Activated T-helper 1 cell treated with anti-CD3 and anti-CD28 coated beads, Interleukin-2, amount 50 U/mL, for 16 hours (primary cell): Measurements from ENCODE around the gene STXBP5.
"Not testable (repeated sequence)": the region's sequence is repeated elsewhere in the genome, so short reads cannot be mapped to it uniquely, and the experiment has no call there.

Source experiments
- DNase-seq, 2 donors: peaks; one replicate each; pipeline ENCODE4 v3.0.0-alpha.2; 2020; ENCODE audit warnings: low read depth in 1 of 2, low spot score in 1 of 2

Gene STXBP5

DNA sequence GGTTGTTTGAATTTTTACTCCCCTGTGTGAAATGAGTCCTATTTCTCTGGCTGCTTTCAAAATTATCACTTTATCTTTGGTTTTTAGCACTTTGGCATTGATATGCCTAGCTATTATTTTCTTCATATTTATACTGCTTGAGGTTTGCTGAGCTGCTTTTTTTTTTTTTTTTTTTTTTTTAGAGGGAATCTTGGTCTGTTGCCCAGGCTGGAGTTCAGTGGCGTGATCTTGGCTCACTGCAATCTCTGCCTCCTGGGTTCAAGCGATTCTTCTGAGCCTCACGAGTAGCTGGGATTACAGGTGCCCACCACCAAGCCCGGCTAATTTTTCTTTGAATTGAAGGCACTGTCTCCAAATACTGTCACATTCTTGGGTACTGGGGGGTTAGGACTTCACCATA, 40.6 kb downstream of the STXBP5 start:
- DNase-seq: no peak

DNA sequence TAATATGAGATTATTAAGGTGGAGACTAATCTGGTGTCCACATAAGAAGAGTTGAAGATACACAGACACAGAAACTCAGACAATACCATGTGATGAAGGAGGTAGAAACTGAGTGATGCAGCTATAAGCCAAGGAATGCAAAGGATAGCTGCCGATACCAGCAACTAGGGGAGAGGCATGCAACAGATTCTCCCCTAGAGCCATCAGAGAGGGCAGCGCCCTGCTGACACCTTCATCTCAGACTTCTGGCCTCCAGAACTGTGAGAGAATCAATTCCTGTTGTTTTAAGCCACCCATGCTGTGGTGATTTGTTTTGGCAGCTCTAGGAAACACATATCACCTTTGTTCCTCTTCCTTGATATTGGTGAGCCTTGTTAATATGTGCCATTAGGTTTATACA, 41.5 kb downstream of the STXBP5 start:
- no peak for DNase-seq

DNA sequence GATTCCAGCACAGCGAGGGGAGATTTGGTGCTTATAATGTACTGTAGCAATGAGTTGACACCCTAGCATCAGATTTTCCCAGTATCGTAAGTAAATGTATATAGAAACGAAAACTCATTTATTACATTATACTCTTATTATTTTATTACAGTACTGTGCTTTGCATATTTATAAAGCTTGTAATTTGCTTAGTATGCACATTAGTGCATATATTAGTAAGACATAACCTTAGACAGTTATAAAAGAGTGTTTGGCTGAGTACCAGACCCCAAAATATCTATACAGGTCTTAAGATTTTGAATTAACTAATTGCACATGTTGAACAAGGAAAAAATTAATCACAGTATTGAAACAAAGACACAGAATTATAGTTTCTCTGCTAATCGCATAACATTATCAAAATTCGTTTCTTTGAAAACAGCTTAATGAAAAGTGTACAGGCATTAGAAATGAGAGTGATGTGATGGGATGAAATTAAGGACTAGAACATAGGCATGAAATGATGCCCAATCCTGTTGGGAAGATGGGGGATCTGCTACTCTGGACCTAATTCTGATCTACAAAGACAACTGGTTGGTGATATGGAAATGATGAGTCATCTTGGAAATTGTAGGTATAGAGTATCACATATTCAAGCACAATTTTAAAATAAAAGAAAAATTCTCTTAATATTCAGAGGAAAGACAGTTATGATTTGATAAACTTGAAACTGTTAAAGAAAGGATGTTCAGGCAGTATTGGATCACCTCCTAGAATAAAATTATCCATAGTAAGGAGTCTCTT, 42.8 kb downstream of the STXBP5 start:
- DNase-seq: no peak

DNA sequence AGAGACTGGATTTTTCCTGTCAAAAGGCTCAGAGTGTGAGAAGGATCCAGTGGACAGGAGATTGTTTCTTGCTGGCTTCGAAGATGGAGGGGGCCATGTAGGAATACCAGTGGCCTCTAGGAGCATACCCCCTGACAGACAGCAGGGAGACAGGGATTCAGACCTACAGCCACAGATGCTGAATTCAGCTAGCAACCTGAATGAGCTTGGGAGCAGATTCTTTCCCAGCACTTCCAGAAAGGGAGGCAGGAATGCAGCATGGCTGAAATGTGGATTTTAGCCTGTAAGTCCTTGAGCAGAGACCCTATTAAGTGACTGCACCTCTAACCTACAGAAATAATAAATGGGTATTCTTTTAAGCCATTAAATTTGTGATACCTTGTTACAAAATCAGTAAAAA, 44.6 kb downstream of the STXBP5 start:
- no peak for DNase-seq

DNA sequence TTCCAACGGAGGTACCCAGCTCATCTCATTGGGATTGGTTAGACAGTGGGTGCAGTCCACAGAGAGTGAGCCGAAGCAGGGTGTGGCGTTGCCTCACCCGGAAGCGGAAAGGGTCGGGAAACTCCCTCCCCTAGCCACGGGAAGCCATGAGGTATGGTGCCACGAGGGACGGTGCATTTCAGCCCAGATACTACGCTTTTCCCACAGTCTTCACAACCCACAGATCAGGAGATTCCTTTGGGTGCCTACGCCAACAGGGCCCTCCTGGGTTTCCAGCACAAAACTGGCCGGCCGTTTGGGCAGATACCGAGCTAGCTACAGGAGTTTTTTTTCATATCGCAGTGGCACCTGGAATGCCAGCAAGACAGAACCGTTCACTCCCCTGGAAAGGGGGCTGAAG, 46.9 kb downstream of the STXBP5 start:
- no peak for DNase-seq

DNA sequence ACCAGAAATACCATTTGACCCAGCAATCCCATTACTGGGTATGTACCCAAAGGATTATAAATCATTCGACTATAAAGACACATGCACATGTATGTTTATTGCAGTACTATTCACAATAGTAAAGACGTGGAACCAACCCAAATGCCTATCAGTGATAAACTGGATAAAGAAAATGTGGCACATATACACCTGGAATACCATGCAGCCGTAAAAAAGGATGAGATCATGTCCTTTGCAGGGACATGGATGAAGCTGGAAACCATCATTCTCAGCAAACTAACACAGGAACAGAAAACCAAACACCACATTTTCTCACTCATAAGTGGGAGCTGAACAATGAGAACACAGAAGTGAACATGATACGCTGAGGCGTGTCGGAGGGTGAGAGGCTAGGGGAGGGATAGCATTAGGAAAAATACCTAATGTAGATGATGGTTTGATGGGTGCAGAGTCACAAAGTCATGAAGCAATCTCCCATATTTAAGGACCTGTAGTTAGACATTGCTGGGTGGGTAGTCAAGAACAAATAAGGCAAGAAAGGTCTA, 50.8 kb downstream of the STXBP5 start:
- DNase-seq: not testable (repeated sequence)

DNA sequence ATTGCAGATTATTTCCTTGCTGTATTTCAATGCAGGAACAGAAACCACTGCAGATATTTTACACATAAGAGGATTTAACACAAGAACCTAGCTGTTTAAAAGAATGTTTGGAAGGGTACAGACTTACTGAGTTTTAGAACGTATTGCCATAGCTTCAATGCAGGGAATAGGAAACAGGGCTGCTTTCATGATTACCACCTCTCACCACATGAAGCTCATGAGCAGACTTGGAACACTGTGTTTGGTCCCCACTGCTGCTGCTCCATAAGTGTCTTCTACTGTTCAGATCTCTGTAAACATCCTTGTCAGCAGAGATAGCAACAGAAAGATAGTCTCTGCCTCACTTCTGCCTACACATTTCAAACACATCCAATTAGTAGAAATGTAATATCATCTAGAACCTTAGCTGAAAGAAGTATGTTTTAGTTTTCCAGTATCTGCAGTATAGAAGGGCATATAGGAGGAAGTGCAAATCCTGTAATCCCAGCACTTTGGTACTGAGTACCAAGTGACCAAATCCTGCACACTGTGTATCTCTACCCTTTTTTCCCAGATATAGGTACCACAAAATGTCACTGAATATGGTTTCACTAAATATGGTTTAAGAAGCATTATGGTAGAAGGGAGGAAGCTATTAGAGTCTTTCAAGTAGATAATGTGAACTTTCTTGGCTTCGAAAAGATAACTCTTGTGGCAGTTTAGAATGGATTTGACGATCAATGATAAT, 51.9 kb downstream of the STXBP5 start:
- DNase-seq: no peak

DNA sequence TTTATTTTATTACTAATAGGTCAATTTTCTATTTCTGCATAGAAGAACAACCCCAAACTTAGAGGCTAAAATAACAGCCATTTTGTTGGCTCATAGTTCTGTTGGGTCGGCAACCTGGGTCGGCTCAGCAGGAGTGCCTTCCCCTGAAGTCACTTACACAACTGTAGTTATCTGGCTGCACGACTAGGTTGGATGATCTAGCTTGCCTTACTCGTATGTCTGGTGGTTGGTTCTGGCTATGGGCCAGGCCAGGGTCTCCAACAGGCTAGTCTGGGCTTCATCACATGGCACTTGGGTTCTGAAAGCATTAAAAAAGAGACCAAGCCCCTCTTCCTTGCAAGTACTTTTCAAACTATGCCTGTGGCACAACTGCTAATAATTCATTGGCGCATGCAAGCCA, 53.5 kb downstream of the STXBP5 start:
- no peak for DNase-seq

DNA sequence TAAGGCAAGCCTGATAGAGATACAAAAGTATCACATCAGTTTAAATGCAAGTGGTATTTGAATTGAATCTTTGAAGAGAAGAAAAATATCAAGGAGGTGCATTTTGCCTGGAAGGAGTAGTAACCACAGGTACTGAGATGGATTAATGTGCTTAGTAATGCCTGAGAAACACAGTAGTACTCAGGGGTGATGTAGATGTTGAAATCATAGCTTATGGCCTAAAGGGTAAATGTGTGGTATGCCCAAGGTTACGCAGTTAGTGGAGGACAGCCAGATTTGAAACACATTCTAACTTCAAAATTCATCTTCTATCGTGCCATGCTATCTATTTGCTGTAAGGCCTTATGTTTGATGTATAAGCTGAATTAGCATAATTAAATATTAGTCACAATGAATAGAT, 55.9 kb downstream of the STXBP5 start:
- DNase-seq: no peak

DNA sequence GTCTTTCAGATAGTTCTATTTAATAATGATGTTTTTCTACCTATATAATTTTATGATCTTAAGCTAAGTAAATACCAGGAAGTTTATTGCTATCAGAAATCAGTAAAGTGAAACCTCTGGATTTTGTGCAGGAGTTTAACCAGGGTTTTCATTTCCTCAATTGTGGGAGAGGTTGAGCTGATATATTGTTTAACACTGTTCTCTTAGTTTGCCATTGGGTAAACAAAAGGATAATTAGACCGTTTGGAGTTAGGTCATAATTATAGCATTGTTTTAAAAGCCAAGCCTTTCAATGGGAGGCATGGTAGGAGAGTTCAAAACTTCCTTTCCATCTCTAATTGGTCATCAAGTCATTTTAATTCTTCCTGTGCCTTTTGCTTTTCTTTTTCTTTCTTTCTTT, 58.7 kb downstream of the STXBP5 start:
- no peak for DNase-seq

DNA sequence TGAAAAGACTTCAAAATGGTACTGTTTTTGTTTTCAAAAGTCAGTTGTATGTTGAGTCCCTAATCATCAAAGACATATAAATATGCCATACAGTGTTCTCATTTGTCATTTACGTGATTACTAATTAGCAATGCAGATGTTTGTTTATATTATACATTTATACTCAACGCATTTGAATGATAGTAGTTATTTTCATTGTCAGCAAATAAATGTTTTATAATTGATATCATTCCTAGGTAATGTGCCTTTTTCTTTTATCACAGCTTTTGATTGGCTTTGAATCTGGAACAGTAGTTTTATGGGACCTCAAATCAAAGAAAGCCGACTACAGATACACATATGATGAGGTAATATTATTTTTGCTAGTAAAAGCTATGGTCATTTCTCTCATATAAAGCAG, 62.6 kb downstream of the STXBP5 start:
- no peak for DNase-seq

DNA sequence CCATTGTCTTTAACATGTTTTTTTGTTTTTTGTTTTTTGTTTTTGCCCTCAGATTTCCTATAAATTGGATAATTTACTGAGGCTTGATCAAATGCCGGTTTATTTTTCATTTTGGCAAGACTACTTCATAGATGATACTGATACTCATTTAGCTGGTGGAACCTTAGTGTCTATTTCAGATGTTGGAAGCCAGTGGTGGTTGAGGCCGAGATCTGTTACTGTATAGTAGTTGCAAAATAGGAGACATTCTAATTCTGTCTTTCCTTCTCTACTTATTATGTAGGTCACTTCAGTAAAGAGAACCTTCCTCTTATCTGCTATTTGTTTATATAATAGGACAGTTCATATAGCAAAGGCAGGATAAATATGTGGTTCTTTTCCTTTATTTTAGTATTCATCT, 63.4 kb downstream of the STXBP5 start:
- no peak for DNase-seq

DNA sequence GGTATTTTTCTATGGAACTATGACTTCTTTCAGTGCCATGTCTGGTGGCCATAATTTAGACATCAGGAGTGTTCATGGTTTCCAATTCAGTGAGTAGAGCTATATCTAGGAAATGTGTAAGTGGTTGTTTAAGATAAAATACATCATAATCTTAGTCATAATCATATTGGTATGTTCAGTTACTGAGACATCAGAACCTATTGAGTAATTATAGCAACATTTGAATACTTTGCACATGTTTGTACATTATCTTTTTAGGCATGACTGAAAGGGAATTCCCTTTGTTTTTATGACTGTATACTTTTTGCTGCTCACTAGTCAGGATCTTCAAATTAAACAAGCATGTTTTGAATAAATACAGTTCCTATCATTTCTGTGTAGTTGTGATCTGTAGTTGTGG, 64.0 kb downstream of the STXBP5 start:
- no peak for DNase-seq

DNA sequence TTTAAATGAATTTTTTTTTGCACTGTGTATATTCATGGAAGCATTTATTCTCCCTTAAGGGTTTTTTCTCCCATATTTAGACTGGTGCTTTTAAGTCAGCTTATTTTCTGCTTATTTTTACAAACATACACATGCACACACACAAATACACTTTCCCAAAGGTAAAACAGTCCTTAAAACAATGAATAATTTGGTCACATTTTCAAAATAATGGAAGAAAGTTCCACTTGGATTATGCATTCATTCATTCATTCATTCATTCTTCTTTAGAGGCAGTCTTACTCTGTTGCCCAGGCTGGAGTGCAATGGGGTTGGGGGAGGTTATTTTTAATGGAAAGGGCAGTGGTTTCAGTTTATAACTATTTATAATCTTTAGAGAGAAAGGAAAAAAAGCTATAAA, 69.8 kb downstream of the STXBP5 start:
- no peak for DNase-seq

DNA sequence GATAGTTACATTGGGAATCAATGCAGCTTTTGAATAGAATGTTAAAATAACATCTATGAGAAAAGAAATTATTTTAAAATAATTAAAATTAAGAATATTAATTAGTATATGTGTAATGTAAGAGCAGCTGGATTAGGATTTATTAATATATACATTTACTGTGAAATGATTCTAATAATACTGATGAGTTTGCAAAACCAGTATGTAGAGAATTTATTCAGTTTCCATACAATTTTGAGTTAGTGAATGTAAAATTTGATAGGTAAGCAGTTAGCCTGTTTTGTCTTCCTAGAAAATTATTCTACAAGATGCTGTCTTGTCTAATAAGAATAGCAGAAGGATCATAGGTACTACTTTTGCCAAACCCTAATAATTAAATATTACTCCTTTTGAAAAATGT, 70.6 kb downstream of the STXBP5 start:
- no peak for DNase-seq

DNA sequence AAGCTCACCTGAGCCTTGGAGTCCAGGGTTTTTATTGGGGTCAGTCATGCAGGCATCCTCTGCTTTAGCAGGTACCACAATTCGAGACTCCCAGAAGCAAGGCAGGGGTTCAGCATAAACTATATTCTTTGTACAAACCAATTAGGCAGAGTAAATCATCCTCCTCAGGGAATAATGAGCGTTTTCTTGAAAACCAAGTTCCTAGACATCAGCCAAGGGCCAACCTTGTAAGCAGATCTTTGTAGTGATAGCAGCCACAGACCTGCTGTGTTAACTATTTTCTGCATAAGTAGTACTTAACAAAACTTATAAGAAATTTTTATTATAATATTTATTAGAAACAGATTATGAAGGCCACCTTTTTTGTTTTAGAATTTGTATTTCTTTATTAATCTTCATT, 74.7 kb downstream of the STXBP5 start:
- DNase-seq: no peak

DNA sequence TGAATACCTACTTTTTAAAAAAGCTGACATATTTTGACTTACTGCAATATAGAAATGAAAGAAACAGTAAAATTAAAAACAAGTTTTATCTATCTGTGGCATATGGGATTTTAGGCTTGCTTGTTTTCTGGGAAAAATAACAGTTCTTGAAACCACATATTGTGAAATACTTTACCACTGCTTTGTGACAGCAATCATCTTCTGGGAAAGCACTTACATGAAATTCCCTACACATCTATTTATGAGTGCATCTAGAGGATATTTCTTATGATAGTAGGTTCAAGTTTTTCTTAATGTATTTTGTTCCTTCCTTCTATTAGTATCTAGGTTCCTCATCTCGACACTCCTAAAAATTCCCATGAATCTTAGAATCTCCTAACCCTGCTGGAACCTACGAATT, 75.2 kb downstream of the STXBP5 start:
- DNase-seq: no peak

DNA sequence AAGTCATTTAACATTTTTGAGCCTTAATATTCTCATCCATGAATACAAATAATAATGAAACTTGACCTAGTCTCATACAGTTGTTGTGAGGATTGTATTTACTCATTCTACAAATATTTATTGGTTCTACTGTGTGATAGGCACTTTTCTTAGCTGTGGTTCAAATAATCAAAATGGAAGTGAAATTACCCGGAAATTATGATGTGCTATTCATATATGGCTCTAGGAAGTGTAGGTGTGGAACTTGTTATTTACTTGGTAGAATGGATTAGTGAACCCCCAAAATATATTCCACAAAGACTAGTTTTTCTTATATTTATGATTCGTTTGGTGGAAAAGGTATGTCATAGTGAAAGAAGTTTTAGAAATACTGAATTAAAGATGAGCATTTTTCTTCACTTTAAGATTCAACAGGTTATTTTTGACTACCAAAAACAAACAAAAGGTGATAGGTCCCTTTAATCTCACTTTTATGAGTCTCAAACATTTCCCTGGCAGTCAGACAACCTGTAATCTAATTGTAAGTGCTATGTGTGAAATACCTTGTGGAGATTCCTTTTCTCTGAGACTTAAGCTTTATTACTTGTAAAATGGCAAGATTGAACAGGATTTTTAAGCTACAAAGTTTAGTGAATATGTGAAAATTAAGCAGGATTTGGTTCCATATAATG, 77.8 kb downstream of the STXBP5 start:
- DNase-seq: no peak

DNA sequence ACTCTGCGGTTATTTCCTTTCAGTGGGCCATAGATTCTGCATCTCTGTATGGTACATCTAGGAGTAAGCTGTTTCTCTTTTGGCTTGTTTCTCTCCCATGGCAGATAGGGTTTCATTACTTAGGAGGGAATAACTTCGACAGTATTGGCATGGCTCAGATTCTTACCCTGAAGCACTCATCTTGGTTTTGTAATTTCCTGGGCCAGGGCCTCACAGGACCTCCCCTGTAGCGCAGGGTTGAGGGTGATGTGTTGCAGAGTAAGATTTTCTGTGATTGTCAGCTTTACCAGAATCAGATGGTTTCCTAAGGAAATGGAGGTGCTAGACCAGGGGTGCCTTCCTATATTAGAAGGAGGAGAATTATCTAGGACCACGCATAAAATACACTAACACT, 78.3 kb downstream of the STXBP5 start:
- DNase-seq: no peak

DNA sequence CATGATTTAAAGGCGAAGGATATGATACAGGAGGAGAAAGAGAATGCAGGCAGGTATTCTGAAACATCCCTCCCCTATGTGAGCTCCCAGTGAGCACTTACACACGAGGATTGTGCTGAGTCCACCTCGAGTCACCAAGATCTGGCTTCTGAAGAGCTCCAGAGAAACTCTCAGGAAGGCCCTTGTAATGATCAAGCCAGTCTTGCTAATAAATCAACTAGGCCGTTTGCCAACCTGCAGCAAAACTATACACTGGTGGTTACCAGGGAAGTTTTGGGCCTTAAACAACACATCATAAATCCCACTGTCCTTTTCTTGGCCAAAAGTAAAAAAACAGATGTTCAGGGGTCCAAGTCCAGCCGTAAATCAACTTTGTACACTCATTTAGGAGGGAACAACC, 79.2 kb downstream of the STXBP5 start:
- DNase-seq: no peak

DNA sequence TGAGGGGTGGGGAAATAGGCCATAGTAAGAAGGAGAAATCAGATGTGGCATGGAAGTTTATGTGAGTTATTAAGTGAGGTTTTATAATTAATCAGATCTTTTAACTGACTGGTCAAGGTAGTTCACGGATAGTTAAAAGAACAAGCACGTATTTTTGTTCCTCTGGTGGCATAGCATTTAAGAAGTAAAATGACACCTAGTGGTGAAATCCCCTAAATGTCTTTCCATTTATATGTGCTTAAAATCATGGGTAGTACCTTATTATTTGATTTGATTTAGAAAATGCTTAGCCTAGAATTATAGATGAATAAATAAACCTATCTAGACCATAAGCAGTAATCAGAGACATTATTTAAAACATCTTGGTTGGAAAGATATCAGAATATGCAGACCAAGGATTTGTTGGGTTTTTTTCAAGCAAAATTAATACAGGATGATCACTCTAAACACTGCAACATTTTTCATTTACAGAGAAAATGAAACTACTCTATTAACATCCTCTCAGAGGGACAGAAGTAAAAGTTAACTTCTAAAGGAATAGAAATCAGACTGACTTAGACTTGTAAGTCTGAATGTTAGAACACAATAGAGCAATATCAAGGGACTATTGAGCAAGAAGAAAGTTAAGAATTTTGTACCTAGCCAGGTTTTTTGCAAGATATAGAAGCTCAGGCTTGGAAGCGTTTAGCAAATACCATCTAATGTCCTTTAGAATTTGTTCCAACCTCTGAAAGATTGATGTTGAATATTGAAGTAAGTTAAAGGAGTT, 81.1 kb downstream of the STXBP5 start:
- no peak for DNase-seq
